Transverse colon (tissue), 3 donors: ENCODE measurements around the gene SWAP70.

Experiments used
- CTCF ChIP-seq, 5 experiments: fragments of 200-600 bp in 3 of 5; fragments of 450-650 bp in 2 of 5; sonication (generic) in 3 of 5; IDR thresholded peaks; 1 replicate in 2 of 5; 2 replicates in 3 of 5; pipeline ENCODE4 v1.5.1; 2016 to 2017; ENCODE audit warnings: antibody characterized with exemption in 5 of 5, inconsistent platforms in 3 of 5, mild to moderate bottlenecking in 2 of 5, moderate library complexity in 1 of 5
- EP300 ChIP-seq: sonication (generic); formaldehyde crosslinking; IDR thresholded peaks from one replicate; pipeline ENCODE4 v1.6.1; 2017; ENCODE audit warnings: antibody characterized with exemption, low read depth
- POLR2A ChIP-seq: fragments of 450-650 bp; IDR thresholded peaks from one replicate; pipeline ENCODE4 v1.6.1; 2016; ENCODE audit warnings: antibody characterized with exemption, mild to moderate bottlenecking, moderate library complexity

GRCh38 chr11:9722893-9723292, 59.0 kb downstream of the SWAP70 start:
- TF ChIP-seq CTCF (IDR thresholded peaks at IDR 0.05) (no peak), POLR2A (no peak), EP300 (no peak)
